Measurements from ENCODE around the gene LPAR1. TPM values are rescaled to one million over a fixed set of nuclear protein-coding genes. Genes with fewer than 3 reads are reported as not detected.
"Not testable (repeated sequence)": the region's sequence is repeated elsewhere in the genome, so short reads cannot be mapped to it uniquely, and the experiment has no call there.

The LPAR1 gene
- total and polyA plus RNA-seq, 9 of the 15 experiments (the other 6 are each of a cell fraction or from before 2014, with no cell fraction given), result 0.13 TPM; not detected in 8

- H3K27me3 ChIP-seq (ENCODE audit: control insufficient read depth in 2 of 2, insufficient read depth in 2 of 2, low read length in 2 of 2); H3K27ac ChIP-seq (ENCODE audit: extremely low read depth, low read depth, low read length); H3K9ac ChIP-seq (ENCODE audit: insufficient read depth in 1 of 2, low read depth in 2 of 2, low read length in 2 of 2); BruUV-seq (replicated peaks); H3K9me1 ChIP-seq (ENCODE audit: control insufficient read depth, insufficient read depth, low read length); H3K79me2 ChIP-seq (ENCODE audit: control insufficient read depth, insufficient read depth, low read length); H4K20me1 ChIP-seq (replicated peaks; ENCODE audit: control insufficient read depth, insufficient read depth, low read length); DNase-seq (ENCODE audit: extremely low read depth in 1 of 4, low spot score in 3 of 4); H2AFZ ChIP-seq (ENCODE audit: low read depth, low read length); intact Hi-C loops (cut with micrococcal nuclease); H3K4me2 ChIP-seq (ENCODE audit: insufficient read depth, low read length); ATAC-seq; H3K36me3 ChIP-seq (ENCODE audit: control insufficient read depth, insufficient read depth, low read length); CTCF ChIA-PET (ENCODE audit: low intra/inter-chr PET ratio); FAIRE-seq; H3K4me1 ChIP-seq (replicated peaks in 1 of 2; ENCODE audit: control insufficient read depth in 2 of 2, insufficient read depth in 2 of 2, low read length in 2 of 2); POLR2A ChIA-PET; H3K4me3 ChIP-seq; H3K9me3 ChIP-seq (replicated peaks; ENCODE audit: control insufficient read depth, insufficient read depth, low read depth, low read length); in situ Hi-C loops (cut with MboI): not testable (repeated sequence)
These were observed 213.1 kb downstream of the LPAR1 start for GRCh38 chr9:110825129-110825528.

Small RNA genes lying within 50 kb of the gene (small RNA-seq; reads per million reads assigned to genes)
- gene RF00019, result not detected
- not detected for gene RNU6-432P

Data from K562 (cell line).